ENCODE measurements around the gene ITPKC. TPM values are rescaled to one million over a fixed set of nuclear protein-coding genes. Genes with fewer than 3 reads are reported as not detected.

ITPKC gene
- total RNA-seq, 2 experiments from 2014 or later = 5.5 to 6.5 TPM

- Histone ChIP-seq H3K79me2 (ENCODE audit: insufficient read depth, low read depth, low read length) (no peaks in the 10 kb centered on the region), H2AFZ (ENCODE audit: low read length) (no peak overlapping the region), H3K36me3 (ENCODE audit: insufficient read depth, low read length) (no peaks in the 10 kb centered on the region), H3K4me2 (ENCODE audit: low read length) (no peak overlapping the region), H3K27ac (ENCODE audit: low read depth, low read length, poor library complexity, severe bottlenecking) (no peak overlapping the region), H3K9me2 (ENCODE audit: insufficient read depth, low read length) (no peaks in the 10 kb centered on the region), H3K9me3 (ENCODE audit: low read length) (no peaks in the 10 kb centered on the region), H3K4me1 (ENCODE audit: insufficient read depth, low read length, poor library complexity, severe bottlenecking) (no peaks in the 10 kb centered on the region), H3K4me3 (ENCODE audit: low read depth, low read length, poor library complexity, severe bottlenecking) (no peak overlapping the region), H4K20me1 (ENCODE audit: insufficient read depth, low read length) (no peaks in the 10 kb centered on the region)
- BruUV-seq (replicated peaks) = no TSS peak
- no peak for TF ChIP-seq EZH2phosphoT487 (IDR thresholded peaks at IDR 0.05; ENCODE audit: borderline replicate concordance, low read depth, low read length)
- TF ChIP-seq CTCF (conservative IDR thresholded peaks at IDR 0.05; ENCODE audit: low read length) = no peak
- no peak for DNase-seq (ENCODE audit: low spot score)
- CTCF ChIA-PET (ENCODE audit: unreplicated experiment) = no interaction called here
- intact Hi-C loops (cut with micrococcal nuclease; ENCODE audit: unreplicated experiment) = no loop called here
- POLR2A ChIA-PET = no interaction called here
Observed at GRCh38 chr19:40681039-40681438, 35.9 kb upstream of the ITPKC start.

GRCh38 chr19:40682431-40682964 lies 34.4 kb upstream of the ITPKC start:
- ChIA-PET POLR2A (no interaction called here), CTCF (ENCODE audit: unreplicated experiment) (interaction anchor here (0.6 kb wide), 1 partner anchor 146 kb away, joined by 3 read pairs; no protein-coding TSS in a partner anchor)
- H3K9me3 ChIP-seq (ENCODE audit: low read length) = no peaks in the 10 kb centered on the region
- no peak overlapping the region for H2AFZ ChIP-seq (ENCODE audit: low read length)
- DNase-seq (ENCODE audit: low spot score) = no peak
- H3K36me3 ChIP-seq (ENCODE audit: insufficient read depth, low read length) = no peaks in the 10 kb centered on the region
- no peaks in the 10 kb centered on the region for H4K20me1 ChIP-seq (ENCODE audit: insufficient read depth, low read length)
- no peaks in the 10 kb centered on the region for H3K9me2 ChIP-seq (ENCODE audit: insufficient read depth, low read length)
- H3K27ac ChIP-seq (ENCODE audit: low read depth, low read length, poor library complexity, severe bottlenecking) = no peak overlapping the region
- BruUV-seq (replicated peaks) = no TSS peak
- H3K4me3 ChIP-seq (ENCODE audit: low read depth, low read length, poor library complexity, severe bottlenecking) = no peak overlapping the region
- no peak for TF ChIP-seq EZH2phosphoT487 (IDR thresholded peaks at IDR 0.05; ENCODE audit: borderline replicate concordance, low read depth, low read length)
- no peak overlapping the region for H3K4me2 ChIP-seq (ENCODE audit: low read length)
- H3K79me2 ChIP-seq (ENCODE audit: insufficient read depth, low read depth, low read length) = no peaks in the 10 kb centered on the region
- H3K4me1 ChIP-seq (ENCODE audit: insufficient read depth, low read length, poor library complexity, severe bottlenecking) = no peaks in the 10 kb centered on the region
- intact Hi-C loops (cut with micrococcal nuclease; ENCODE audit: unreplicated experiment) = no loop called here

- H3K4me1 ChIP-seq (ENCODE audit: insufficient read depth, low read length, poor library complexity, severe bottlenecking) = no peaks in the 10 kb centered on the region
- H3K36me3 ChIP-seq (ENCODE audit: insufficient read depth, low read length) = no peaks in the 10 kb centered on the region
- H3K4me2 ChIP-seq (ENCODE audit: low read length) = no peak overlapping the region
- H2AFZ ChIP-seq (ENCODE audit: low read length) = no peak overlapping the region
- no peaks in the 10 kb centered on the region for H3K9me2 ChIP-seq (ENCODE audit: insufficient read depth, low read length)
- no peaks in the 10 kb centered on the region for H3K9me3 ChIP-seq (ENCODE audit: low read length)
- no peak overlapping the region for H3K27ac ChIP-seq (ENCODE audit: low read depth, low read length, poor library complexity, severe bottlenecking)
- no peak overlapping the region for H3K4me3 ChIP-seq (ENCODE audit: low read depth, low read length, poor library complexity, severe bottlenecking)
- DNase-seq (ENCODE audit: low spot score) = no peak
- ChIA-PET CTCF (ENCODE audit: unreplicated experiment) (interaction anchor here (0.6 kb wide), 1 partner anchor 145 kb away, joined by 3 read pairs; no protein-coding TSS in a partner anchor), POLR2A (no interaction called here)
- BruUV-seq (replicated peaks) = no TSS peak
- no peaks in the 10 kb centered on the region for H4K20me1 ChIP-seq (ENCODE audit: insufficient read depth, low read length)
- intact Hi-C loops (cut with micrococcal nuclease; ENCODE audit: unreplicated experiment) = no loop called here
- no peaks in the 10 kb centered on the region for H3K79me2 ChIP-seq (ENCODE audit: insufficient read depth, low read depth, low read length)
- TF ChIP-seq EZH2phosphoT487 (IDR thresholded peaks at IDR 0.05; ENCODE audit: borderline replicate concordance, low read depth, low read length) (no peak), CTCF (conservative IDR thresholded peaks at IDR 0.05; ENCODE audit: low read length) (no peak)
Observed at GRCh38 chr19:40683437-40683836, 33.5 kb upstream of the ITPKC start.
